Smooth muscle cell (in vitro differentiated cells): ENCODE data around the gene STXBP5L. TPM values are rescaled to one million over a fixed set of nuclear protein-coding genes. Genes with fewer than 3 reads are reported as not detected.
A peak's percentile ranks its signal among the peaks of the same experiment; 100 is the strongest.
"Not testable (repeated sequence)": the region's sequence is repeated elsewhere in the genome, so short reads cannot be mapped to it uniquely, and the experiment has no call there.

Experiments
- DNase-seq: peaks from one replicate; lab custom pipeline; 2025; ENCODE audit not compliant: unreplicated experiment; lab: John Stamatoyannopoulos, UW
- H2AFZ ChIP-seq: fragments of 200-600 bp; sonication (generic); 2 replicates; pipeline ENCODE4 v1.6.0; 2016; ENCODE audit warnings: antibody characterized with exemption, low read depth, mild to moderate bottlenecking
- H3F3A ChIP-seq: fragments of 200-600 bp; sonication (generic); 2 replicates; pipeline ENCODE4 v1.6.0; 2017; ENCODE audit warnings: antibody characterized with exemption, low read depth
- H3K27ac ChIP-seq: fragments of 200-600 bp; sonication (generic); 2 replicates; pipeline ENCODE4 v1.5.1; 2016; ENCODE audit warnings: low read depth, mild to moderate bottlenecking
- H3K27me3 ChIP-seq: fragments of 200-600 bp; sonication (generic); 2 replicates; pipeline ENCODE4 v1.6.1; 2016; ENCODE audit warnings: low read depth, mild to moderate bottlenecking
- H3K36me3 ChIP-seq: fragments of 200-600 bp; sonication (generic); 2 replicates; pipeline ENCODE4 v1.5.1; 2016; ENCODE audit warnings: low read depth
- H3K4me1 ChIP-seq: fragments of 200-600 bp; sonication (generic); 2 replicates; pipeline ENCODE4 v1.5.1; 2016; ENCODE audit warnings: low read depth
- H3K4me2 ChIP-seq: fragments of 200-600 bp; sonication (generic); 2 replicates; pipeline ENCODE4 v1.6.0; 2016; ENCODE audit warnings: mild to moderate bottlenecking
- H3K4me3 ChIP-seq: fragments of 200-600 bp; sonication (generic); 2 replicates; pipeline ENCODE4 v1.5.1; 2016; ENCODE audit warnings: mild to moderate bottlenecking
- H3K79me2 ChIP-seq: fragments of 200-600 bp; sonication (generic); 2 replicates; pipeline ENCODE4 v1.6.0; 2016; ENCODE audit warnings: low read depth, mild to moderate bottlenecking
- H3K9ac ChIP-seq: fragments of 200-600 bp; sonication (generic); 2 replicates; pipeline ENCODE4 v1.6.0; 2016; ENCODE audit warnings: low read depth
- H3K9me3 ChIP-seq: fragments of 200-600 bp; sonication (generic); replicated peaks from 2 replicates; pipeline ENCODE4 v1.5.1; 2016; ENCODE audit warnings: low read depth
- H4K20me1 ChIP-seq: fragments of 200-600 bp; sonication (generic); 2 replicates; pipeline ENCODE4 v1.6.0; 2016; ENCODE audit warnings: low read depth
- CTCF ChIP-seq: fragments of 200-600 bp; sonication (generic); IDR thresholded peaks from 2 replicates; pipeline ENCODE4 v1.5.1; 2017; ENCODE audit warnings: borderline replicate concordance, mild to moderate bottlenecking, antibody characterized with exemption; ENCODE audit not compliant: insufficient read depth, poor library complexity, severe bottlenecking
- WGBS: methylation state at CpG from one replicate; pipeline ENCODE4 v1.1.7; 2016; ENCODE audit warnings: low lambda C conversion rate; 5-methylcytosine and 5-hydroxymethylcytosine counted together
- polyA plus RNA-seq: library from polyadenylated mRNA; unstranded; fragments of >200 nt; fragmentation: Nextera tagmentation; extraction: Ambion mirVana; gene quantifications from 2 replicates; pipeline ENCODE4 v1.2.1, GENCODE V29; 2016
- total RNA-seq: library from RNA; depleted of rRNA; stranded (reverse); fragments of >200 nt; gene quantifications from 2 replicates; pipeline ENCODE4 v1.2.3, GENCODE V29; 2014

Gene STXBP5L
- total and polyA plus RNA-seq, 2 experiments from 2014 or later: 3.3 to 10.3 TPM

DNA sequence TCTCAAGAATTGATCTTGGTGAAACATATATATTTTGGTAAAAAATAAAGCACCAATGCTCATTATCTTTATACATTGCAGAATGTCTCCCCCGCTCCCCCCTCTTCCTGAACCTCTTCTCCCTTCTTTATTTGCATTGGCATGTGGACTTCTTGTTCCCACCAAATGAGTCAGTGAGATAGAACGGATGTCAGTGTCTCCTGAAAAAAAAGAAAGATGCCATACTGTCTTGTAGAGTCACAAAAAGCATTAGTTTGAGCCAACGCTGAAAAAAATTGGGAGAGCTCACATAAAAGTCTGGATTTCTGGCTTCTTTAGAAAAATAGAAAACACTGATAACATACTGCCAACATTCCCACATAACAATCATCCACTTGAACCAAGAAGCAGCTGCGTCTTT, 32.0 kb upstream of the STXBP5L start:
- no peaks in the 10 kb centered on the region for H3F3A ChIP-seq
- no peaks in the 10 kb centered on the region for H3K27me3 ChIP-seq
- no peaks in the 10 kb centered on the region for H3K79me2 ChIP-seq
- no peak overlapping the region for H3K9ac ChIP-seq
- H3K9me3 ChIP-seq: no peaks in the 10 kb centered on the region
- no peaks in the 10 kb centered on the region for H3K36me3 ChIP-seq
- H3K4me1 ChIP-seq: no peaks in the 10 kb centered on the region
- no peak for DNase-seq
- peak overlapping the region; percentile 53 for H2AFZ ChIP-seq
- H3K27ac ChIP-seq: peak overlapping the region; percentile 26
- H3K4me2 ChIP-seq: peak overlapping the region; percentile 16
- 41% methylated on average over 4 of the region's 4 CpGs for WGBS
- no peaks in the 10 kb centered on the region for H4K20me1 ChIP-seq
- TF ChIP-seq CTCF: no peak
- no peak overlapping the region for H3K4me3 ChIP-seq

- no peak for TF ChIP-seq CTCF
- no peak for DNase-seq
- Histone ChIP-seq H2AFZ (no peak overlapping the region), H3F3A (no peaks in the 10 kb centered on the region), H3K4me3 (no peak overlapping the region), H3K79me2 (no peaks in the 10 kb centered on the region), H3K27ac (no peak overlapping the region), H3K4me2 (no peak overlapping the region), H3K9ac (no peak overlapping the region), H3K4me1 (no peaks in the 10 kb centered on the region), H3K9me3 (no peaks in the 10 kb centered on the region), H3K27me3 (no peaks in the 10 kb centered on the region), H3K36me3 (no peaks in the 10 kb centered on the region), H4K20me1 (no peaks in the 10 kb centered on the region)
- 85% methylated on average over 4 of the region's 4 CpGs for WGBS
Measured at GRCh38 chr3:120879411-120879810, 28.6 kb upstream of the STXBP5L start.

GRCh38 chr3:120892921-120893320, 15.1 kb upstream of the STXBP5L start:
- TF ChIP-seq CTCF: no peak
- Histone ChIP-seq H3K4me2 (no peak overlapping the region), H3K4me1 (peaks cover 8% of the 10 kb centered on the region), H3K27me3 (no peaks in the 10 kb centered on the region), H4K20me1 (no peaks in the 10 kb centered on the region), H3K9me3 (no peaks in the 10 kb centered on the region), H3F3A (peaks cover 4% of the 10 kb centered on the region), H2AFZ (peak overlapping the region; percentile 23), H3K4me3 (no peak overlapping the region), H3K36me3 (no peaks in the 10 kb centered on the region), H3K27ac (no peak overlapping the region), H3K79me2 (no peaks in the 10 kb centered on the region), H3K9ac (no peak overlapping the region)
- DNase-seq: no peak

GRCh38 chr3:120894316-120895057, 13.5 kb upstream of the STXBP5L start:
- no peak for DNase-seq
- H3K4me3 ChIP-seq: no peak overlapping the region
- peak overlapping the region; percentile 6 for H3K27ac ChIP-seq
- H3K27me3 ChIP-seq: no peaks in the 10 kb centered on the region
- TF ChIP-seq CTCF: no peak
- H3K79me2 ChIP-seq: no peaks in the 10 kb centered on the region
- H2AFZ ChIP-seq: peak overlapping the region; percentile 68
- H4K20me1 ChIP-seq: no peaks in the 10 kb centered on the region
- H3F3A ChIP-seq: peaks cover 4% of the 10 kb centered on the region
- H3K36me3 ChIP-seq: no peaks in the 10 kb centered on the region
- WGBS: 24% methylated on average over 5 of the region's 5 CpGs
- H3K9me3 ChIP-seq: no peaks in the 10 kb centered on the region
- peaks cover 8% of the 10 kb centered on the region for H3K4me1 ChIP-seq
- peak overlapping the region; percentile 42 for H3K4me2 ChIP-seq
- no peak overlapping the region for H3K9ac ChIP-seq

DNA sequence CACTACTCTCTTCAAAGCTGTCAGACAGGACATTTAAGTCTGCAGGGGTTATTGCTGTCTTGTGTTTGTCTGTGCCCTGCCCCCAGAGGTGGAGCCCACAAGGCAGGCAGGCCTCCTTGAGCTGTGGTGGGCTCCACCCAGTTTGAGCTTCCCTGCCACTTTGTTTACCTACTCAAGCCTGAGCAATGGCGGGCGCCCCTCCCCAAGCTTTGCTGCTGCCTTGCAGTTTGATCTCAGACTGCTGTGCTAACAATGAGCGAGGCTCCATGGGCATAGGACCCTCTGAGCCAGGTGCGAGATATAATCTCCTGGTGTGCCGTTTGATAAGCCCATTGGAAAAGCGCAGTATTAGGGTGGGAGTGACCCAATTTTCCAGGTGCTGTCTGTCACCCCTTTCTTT, 6.3 kb upstream of the STXBP5L start:
- not testable (repeated sequence) for H3K4me1 ChIP-seq, H3K4me2 ChIP-seq, H2AFZ ChIP-seq, H3K9me3 ChIP-seq, H3F3A ChIP-seq, H3K9ac ChIP-seq, H3K79me2 ChIP-seq, H3K4me3 ChIP-seq, H3K27me3 ChIP-seq, H3K36me3 ChIP-seq, H4K20me1 ChIP-seq, H3K27ac ChIP-seq, DNase-seq
- WGBS: 97% methylated on average over 6 of the region's 6 CpGs
